ENCODE measurements around the gene SYNDIG1.
"Not testable (repeated sequence)": the region's sequence is repeated elsewhere in the genome, so short reads cannot be mapped to it uniquely, and the experiment has no call there.

Gene SYNDIG1

GRCh38 chr20:24617757-24618450 lies 148.5 kb downstream of the SYNDIG1 start:
- DNase-seq (ENCODE audit: low read depth) = no peak
- TF ChIP-seq, protein P1, sequence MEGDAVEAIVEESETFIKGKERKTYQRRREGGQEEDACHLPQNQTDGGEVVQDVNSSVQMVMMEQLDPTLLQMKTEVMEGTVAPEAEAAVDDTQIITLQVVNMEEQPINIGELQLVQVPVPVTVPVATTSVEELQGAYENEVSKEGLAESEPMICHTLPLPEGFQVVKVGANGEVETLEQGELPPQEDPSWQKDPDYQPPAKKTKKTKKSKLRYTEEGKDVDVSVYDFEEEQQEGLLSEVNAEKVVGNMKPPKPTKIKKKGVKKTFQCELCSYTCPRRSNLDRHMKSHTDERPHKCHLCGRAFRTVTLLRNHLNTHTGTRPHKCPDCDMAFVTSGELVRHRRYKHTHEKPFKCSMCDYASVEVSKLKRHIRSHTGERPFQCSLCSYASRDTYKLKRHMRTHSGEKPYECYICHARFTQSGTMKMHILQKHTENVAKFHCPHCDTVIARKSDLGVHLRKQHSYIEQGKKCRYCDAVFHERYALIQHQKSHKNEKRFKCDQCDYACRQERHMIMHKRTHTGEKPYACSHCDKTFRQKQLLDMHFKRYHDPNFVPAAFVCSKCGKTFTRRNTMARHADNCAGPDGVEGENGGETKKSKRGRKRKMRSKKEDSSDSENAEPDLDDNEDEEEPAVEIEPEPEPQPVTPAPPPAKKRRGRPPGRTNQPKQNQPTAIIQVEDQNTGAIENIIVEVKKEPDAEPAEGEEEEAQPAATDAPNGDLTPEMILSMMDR (IDR thresholded peaks at IDR 0.05; ENCODE audit: low read length, missing control alignments) = no peak
- H3K4me3 ChIP-seq (replicated peaks; ENCODE audit: low read depth, low read length) = no peak overlapping the region

- TF ChIP-seq, protein P1 (IDR thresholded peaks at IDR 0.05; ENCODE audit: low read length, missing control alignments) = no peak
- H3K4me3 ChIP-seq (replicated peaks; ENCODE audit: low read depth, low read length) = no peak overlapping the region
- no peak for DNase-seq (ENCODE audit: low read depth)
These were observed 149.3 kb downstream of the SYNDIG1 start for GRCh38 chr20:24618739-24619138.

- H3K4me3 ChIP-seq (replicated peaks; ENCODE audit: low read depth, low read length) = no peak overlapping the region
- TF ChIP-seq, protein P1 (IDR thresholded peaks at IDR 0.05; ENCODE audit: low read length, missing control alignments) = no peak
- no peak for DNase-seq (ENCODE audit: low read depth)
These were observed 149.8 kb downstream of the SYNDIG1 start for GRCh38 chr20:24619212-24619611.

DNA sequence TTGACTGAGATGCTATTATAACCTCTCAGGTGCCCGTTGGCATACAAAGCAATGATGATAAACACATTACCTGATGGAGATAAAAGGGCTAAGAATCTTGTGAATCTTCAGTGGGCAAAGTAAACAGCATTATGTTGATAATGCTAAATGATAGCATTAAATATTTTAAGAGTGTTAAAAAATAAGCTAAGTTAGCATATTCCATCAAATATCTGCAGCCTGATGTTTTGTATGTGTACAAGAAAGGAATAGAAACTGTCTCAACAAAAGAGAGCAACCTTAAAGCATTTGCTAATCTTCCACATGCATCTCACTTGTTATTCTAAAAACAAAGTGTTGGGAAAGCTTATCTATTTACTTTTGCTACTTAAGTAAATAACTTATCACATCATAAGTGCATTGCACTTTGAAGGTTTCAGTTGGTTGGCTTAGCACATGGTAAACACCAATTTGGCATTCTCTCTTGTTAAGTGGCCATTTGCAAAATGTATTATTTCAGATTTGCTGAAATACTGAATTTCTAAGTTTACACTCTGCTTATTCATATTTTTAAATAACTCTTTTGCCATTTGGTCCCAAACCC lies 151.6 kb downstream of the SYNDIG1 start:
- TF ChIP-seq, protein P1 (IDR thresholded peaks at IDR 0.05; ENCODE audit: low read length, missing control alignments) = no peak
- no peak for DNase-seq (ENCODE audit: low read depth)
- no peak overlapping the region for H3K4me3 ChIP-seq (replicated peaks; ENCODE audit: low read depth, low read length)

DNA sequence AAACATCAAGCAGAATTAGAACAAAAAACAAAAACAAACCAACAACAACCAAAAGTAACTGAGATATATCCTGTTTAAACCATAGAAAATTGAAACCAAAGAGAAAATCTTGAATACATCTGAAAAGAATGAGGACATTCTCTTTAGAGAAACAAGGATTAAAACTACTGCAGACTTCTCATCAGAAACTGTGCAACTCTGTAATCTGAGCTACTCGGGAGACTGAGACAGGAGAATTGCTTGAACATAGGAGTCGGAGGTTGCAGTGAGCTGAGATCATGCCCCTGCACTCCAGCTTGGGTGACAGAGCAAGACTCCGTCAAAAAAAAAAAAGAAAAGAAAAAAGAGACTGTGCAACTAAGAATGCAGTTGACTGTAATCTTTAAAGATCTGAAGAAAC lies 153.4 kb downstream of the SYNDIG1 start:
- no peak overlapping the region for H3K4me3 ChIP-seq (replicated peaks; ENCODE audit: low read depth, low read length)
- TF ChIP-seq, protein P1 (IDR thresholded peaks at IDR 0.05; ENCODE audit: low read length, missing control alignments) = no peak
- DNase-seq (ENCODE audit: low read depth) = no peak

DNA sequence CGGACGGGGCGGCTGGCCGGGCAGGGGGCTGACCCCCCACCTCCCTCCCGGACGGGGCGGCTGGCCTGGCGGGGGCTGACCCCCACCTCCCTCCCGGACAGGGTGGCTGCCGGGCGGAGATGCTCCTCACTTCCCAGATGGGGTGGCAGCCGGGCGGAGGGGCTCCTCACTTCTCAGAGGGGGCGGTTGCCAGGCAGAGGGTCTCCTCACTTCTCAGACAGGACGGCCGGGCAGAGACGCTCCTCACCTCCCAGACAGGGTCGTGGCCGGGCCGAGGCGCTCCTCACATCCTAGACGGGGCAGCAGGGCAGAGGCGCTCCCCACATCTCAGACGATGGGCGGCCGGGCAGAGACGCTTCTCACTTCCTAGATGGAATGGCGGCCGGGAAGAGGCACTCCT lies 156.7 kb downstream of the SYNDIG1 start:
- H3K4me3 ChIP-seq (replicated peaks; ENCODE audit: low read depth, low read length); DNase-seq (ENCODE audit: low read depth): not testable (repeated sequence)

DNA sequence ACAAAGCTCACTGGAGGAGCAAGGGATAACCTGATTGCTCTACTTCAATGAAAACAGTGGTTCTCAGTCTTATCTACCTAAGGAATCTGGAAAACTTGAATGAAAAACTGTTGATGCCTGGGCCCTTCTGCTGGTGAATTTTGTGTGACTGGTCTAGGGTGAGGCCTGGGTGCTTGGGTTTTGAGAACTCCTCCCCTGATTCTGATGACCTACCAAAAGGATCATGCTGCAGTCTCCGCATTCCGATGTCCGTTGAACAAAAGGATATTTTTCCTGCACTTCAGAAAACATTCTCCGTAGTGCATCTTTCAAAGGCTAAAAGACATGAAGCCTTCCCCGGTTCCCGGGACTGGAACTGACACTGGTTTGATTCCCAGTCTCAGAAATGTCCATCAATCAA lies 157.9 kb downstream of the SYNDIG1 start:
- no peak overlapping the region for H3K4me3 ChIP-seq (replicated peaks; ENCODE audit: low read depth, low read length)
- no peak for DNase-seq (ENCODE audit: low read depth)
- TF ChIP-seq, protein P1 (IDR thresholded peaks at IDR 0.05; ENCODE audit: low read length, missing control alignments) = no peak
